Neuronal stem cell (in vitro differentiated cells): ENCODE results near the gene KIAA1958.

Experiments
- DNase-seq: peaks from one replicate; pipeline ENCODE4 v3.0.0-alpha.2; 2013; ENCODE audit warnings: low spot score
- H2AFZ ChIP-seq: one replicate; pipeline ENCODE4 v1.6.1; 2013; ENCODE audit warnings: mild to moderate bottlenecking, low read length, inconsistent platforms
- H2AK5ac ChIP-seq: 2 replicates; pipeline ENCODE4 v1.6.1; 2013; ENCODE audit warnings: low read depth, mild to moderate bottlenecking, inconsistent platforms, low read length, moderate library complexity, mixed read lengths
- H2BK120ac ChIP-seq: 2 replicates; pipeline ENCODE4 v1.6.1; 2013; ENCODE audit warnings: low read depth, mild to moderate bottlenecking, inconsistent platforms, low read length, moderate library complexity, mixed read lengths
- H2BK12ac ChIP-seq: one replicate; pipeline ENCODE4 v1.6.1; 2013; ENCODE audit warnings: low read length, inconsistent platforms
- H2BK15ac ChIP-seq: 2 replicates; pipeline ENCODE4 v1.6.1; 2013; ENCODE audit warnings: mild to moderate bottlenecking, low read length, inconsistent platforms, mixed read lengths
- H2BK5ac ChIP-seq: one replicate; pipeline ENCODE4 v1.6.1; 2013; ENCODE audit warnings: inconsistent platforms, mild to moderate bottlenecking, low read length, moderate library complexity
- H3K14ac ChIP-seq: one replicate; pipeline ENCODE4 v1.6.1; 2013; ENCODE audit warnings: low read length, inconsistent platforms
- H3K18ac ChIP-seq: 2 replicates; pipeline ENCODE4 v1.6.1; 2013; ENCODE audit warnings: low read length, inconsistent platforms
- H3K23ac ChIP-seq: 2 replicates; pipeline ENCODE4 v1.6.1; 2013; ENCODE audit warnings: low read depth, mild to moderate bottlenecking, mixed read lengths, low read length, inconsistent platforms; ENCODE audit not compliant: poor library complexity
- H3K27ac ChIP-seq: replicated peaks from 3 replicates; pipeline ENCODE4 v1.5.1; 2013; ENCODE audit warnings: low read length, inconsistent platforms
- H3K27me3 ChIP-seq, 3 experiments: 2 replicates each; pipeline ENCODE4 v1.6.1; 2013; ENCODE audit warnings: low read length in 3 of 3, mild to moderate bottlenecking in 2 of 3, inconsistent platforms in 1 of 3, low read depth in 1 of 3, mixed read lengths in 1 of 3, moderate library complexity in 1 of 3; ENCODE audit not compliant: control insufficient read depth in 3 of 3, insufficient read depth in 3 of 3
- H3K36me3 ChIP-seq, 2 donors: replicated peaks in 1 of 2; 2 replicates each; pipeline ENCODE4 v1.6.1; 2013; ENCODE audit warnings: low read length in 2 of 2; ENCODE audit not compliant: control insufficient read depth in 2 of 2, insufficient read depth in 2 of 2
- H3K4ac ChIP-seq: 2 replicates; pipeline ENCODE4 v1.6.1; 2013; ENCODE audit warnings: inconsistent platforms, mild to moderate bottlenecking, low read length, moderate library complexity
- H3K4me1 ChIP-seq, 2 donors: 1 replicate in 1 of 2; 2 replicates in 1 of 2; pipeline ENCODE4 v1.6.1; 2013; ENCODE audit warnings: low read length in 2 of 2, low read depth in 1 of 2; ENCODE audit not compliant: control insufficient read depth in 2 of 2, insufficient read depth in 1 of 2
- H3K4me2 ChIP-seq: one replicate; pipeline ENCODE4 v1.6.1; 2013; ENCODE audit warnings: mild to moderate bottlenecking, low read length, inconsistent platforms; ENCODE audit not compliant: insufficient read depth, poor library complexity, severe bottlenecking
- H3K4me3 ChIP-seq, 2 donors: 2 replicates each; pipeline ENCODE4 v1.5.1; 2013; ENCODE audit warnings: low read length in 2 of 2, mild to moderate bottlenecking in 2 of 2, inconsistent platforms in 1 of 2, moderate library complexity in 1 of 2
- H3K79me1 ChIP-seq: one replicate; pipeline ENCODE4 v1.6.1; 2013; ENCODE audit warnings: low read depth, mild to moderate bottlenecking, inconsistent platforms, low read length, moderate library complexity
- H3K9ac ChIP-seq: one replicate; pipeline ENCODE4 v1.6.1; 2013; ENCODE audit warnings: mild to moderate bottlenecking, low read depth, low read length, inconsistent platforms; ENCODE audit not compliant: poor library complexity
- H3K9me3 ChIP-seq, 2 donors: replicated peaks in 1 of 2; 2 replicates each; pipeline versions ENCODE3 to v1.6.1; 2013; ENCODE audit warnings: low read length in 2 of 2, mild to moderate bottlenecking in 2 of 2, inconsistent platforms in 1 of 2, low read depth in 1 of 2, mixed read lengths in 1 of 2, moderate library complexity in 1 of 2; ENCODE audit not compliant: control insufficient read depth in 2 of 2, insufficient read depth in 1 of 2
- H4K8ac ChIP-seq: one replicate; pipeline ENCODE4 v1.6.1; 2013; ENCODE audit warnings: low read depth, mild to moderate bottlenecking, inconsistent platforms, low read length, moderate library complexity
- H4K91ac ChIP-seq: one replicate; pipeline ENCODE4 v1.6.1; 2013; ENCODE audit warnings: low read length, low read depth, mild to moderate bottlenecking, inconsistent platforms; ENCODE audit not compliant: poor library complexity
- WGBS, 2 donors: extraction: QIAGEN DNeasy Blood & Tissue Kit; methylation state at CpG; one replicate each; pipeline ENCODE4 v1.1.7; 2013; ENCODE audit warnings: missing lambda C conversion rate in 2 of 2, mixed read lengths in 1 of 2; ENCODE audit not compliant: insufficient read length in 2 of 2, insufficient replicate concordance in 1 of 2; ENCODE audit errors: extremely low coverage in 2 of 2; 5-methylcytosine and 5-hydroxymethylcytosine counted together

Gene KIAA1958

DNA sequence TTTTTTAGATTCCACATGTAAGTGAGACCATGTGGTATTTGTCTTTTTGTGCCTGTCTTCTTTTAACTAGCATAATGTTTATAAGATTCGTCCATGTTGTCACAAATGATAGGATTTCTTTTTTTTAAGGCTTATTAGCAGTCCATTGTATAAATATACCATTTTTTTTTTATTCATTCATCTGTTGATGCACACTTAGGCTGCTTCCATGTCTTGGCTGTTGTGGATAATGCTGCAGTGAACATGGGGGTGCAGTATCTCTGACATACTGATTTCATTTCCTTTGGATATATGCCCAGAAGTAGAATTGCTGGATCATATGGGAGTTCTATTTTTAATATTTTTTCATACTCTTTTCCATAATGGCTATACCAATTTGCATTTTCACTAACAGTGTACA, 48.7 kb downstream of the KIAA1958 start:
- Histone ChIP-seq H2BK15ac (no peak overlapping the region), H3K14ac (no peak overlapping the region), H3K18ac (no peak overlapping the region), H4K91ac (no peak overlapping the region), H3K79me1 (peaks cover 2% of the 10 kb centered on the region), H2BK12ac (no peak overlapping the region), H3K4ac (no peak overlapping the region), H2BK5ac (no peak overlapping the region), H2AK5ac (no peak overlapping the region), H3K27ac (no peak overlapping the region), H3K27me3 (no peaks in the 10 kb centered on the region), H3K9ac (no peak overlapping the region), H3K4me3 (no peak overlapping the region), H3K9me3 (peaks cover 2 to 24% of the 10 kb centered on the region in 2 donors), H3K4me2 (no peak overlapping the region), H3K4me1 (peaks cover 0 to 2% of the 10 kb centered on the region in 2 donors), H4K8ac (no peak overlapping the region), H3K23ac (no peak overlapping the region), H2AFZ (no peak overlapping the region), H3K36me3 (peaks cover 0 to 30% of the 10 kb centered on the region in 2 donors), H2BK120ac (no peak overlapping the region)
- no CpG with 5 or more reads among the region's 1 CpG for WGBS, 2 donors
- no peak for DNase-seq

DNA sequence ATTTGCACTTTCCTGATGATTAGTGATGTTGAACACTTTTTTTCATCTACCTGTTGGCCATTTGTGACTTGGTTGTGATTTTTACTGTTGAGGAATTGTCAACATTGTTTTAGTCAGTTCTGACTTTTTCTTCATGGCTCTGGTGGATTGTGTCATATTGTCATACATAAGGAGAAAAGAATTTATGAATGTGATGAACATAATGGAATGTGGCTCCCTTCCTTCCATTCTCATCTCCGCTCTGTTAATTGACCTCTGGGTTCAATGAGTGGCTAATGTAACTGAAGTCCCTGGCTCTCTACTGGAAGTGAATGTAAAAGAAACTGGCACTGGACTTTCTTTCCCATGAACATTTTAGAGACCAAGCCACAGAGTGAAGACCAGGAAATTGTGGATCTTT, 49.2 kb downstream of the KIAA1958 start:
- WGBS, 2 donors = no CpG with 5 or more reads among the region's 1 CpG
- no peak overlapping the region for H3K23ac ChIP-seq
- H3K27me3 ChIP-seq = no peaks in the 10 kb centered on the region
- peaks cover 2% of the 10 kb centered on the region for H3K79me1 ChIP-seq
- H2BK12ac ChIP-seq = no peak overlapping the region
- H2BK15ac ChIP-seq = no peak overlapping the region
- DNase-seq = no peak
- H2AK5ac ChIP-seq = no peak overlapping the region
- H3K14ac ChIP-seq = no peak overlapping the region
- no peak overlapping the region for H4K91ac ChIP-seq
- no peak overlapping the region for H2AFZ ChIP-seq
- peaks cover 2 to 24% of the 10 kb centered on the region in 2 donors for H3K9me3 ChIP-seq
- no peak overlapping the region for H3K4ac ChIP-seq
- no peak overlapping the region for H2BK5ac ChIP-seq
- no peak overlapping the region for H3K9ac ChIP-seq
- peaks cover 0 to 2% of the 10 kb centered on the region in 2 donors for H3K4me1 ChIP-seq
- H3K18ac ChIP-seq = no peak overlapping the region
- H3K4me2 ChIP-seq = no peak overlapping the region
- peaks cover 0 to 30% of the 10 kb centered on the region in 2 donors for H3K36me3 ChIP-seq
- H3K27ac ChIP-seq = no peak overlapping the region
- no peak overlapping the region for H4K8ac ChIP-seq
- H3K4me3 ChIP-seq = no peak overlapping the region
- H2BK120ac ChIP-seq = no peak overlapping the region

DNA sequence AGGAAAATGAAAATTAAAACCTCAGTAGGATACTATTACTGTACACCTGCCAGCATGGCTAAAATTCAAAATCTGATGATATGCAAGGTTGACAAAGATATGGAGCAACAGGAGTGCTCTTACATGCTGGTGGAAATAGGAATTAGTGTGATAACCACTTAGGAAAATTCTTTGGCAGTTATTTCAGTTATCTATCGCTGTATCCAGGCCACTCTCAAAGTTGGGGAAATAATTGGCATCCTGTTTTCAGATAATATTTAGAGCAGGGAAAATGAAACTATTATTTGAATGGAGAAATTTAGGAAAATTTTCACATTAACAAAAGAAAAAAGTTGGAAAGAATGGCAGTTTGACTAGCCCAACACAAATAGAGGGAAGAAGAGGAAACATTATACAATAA, 50.9 kb downstream of the KIAA1958 start:
- Histone ChIP-seq H3K27ac (no peak overlapping the region), H3K36me3 (peaks cover 0 to 27% of the 10 kb centered on the region in 2 donors), H4K8ac (no peak overlapping the region), H3K79me1 (peaks cover under 1% of the 10 kb centered on the region), H2BK15ac (no peak overlapping the region), H2BK120ac (no peak overlapping the region), H3K4me3 (no peak overlapping the region), H2BK5ac (no peak overlapping the region), H3K4me2 (no peak overlapping the region), H2AFZ (no peak overlapping the region), H3K14ac (no peak overlapping the region), H3K18ac (no peak overlapping the region), H2AK5ac (no peak overlapping the region), H3K27me3 (no peaks in the 10 kb centered on the region), H3K23ac (no peak overlapping the region), H3K4me1 (no peaks in the 10 kb centered on the region), H3K9me3 (peaks cover 2 to 24% of the 10 kb centered on the region in 2 donors), H3K9ac (no peak overlapping the region), H3K4ac (no peak overlapping the region), H2BK12ac (no peak overlapping the region), H4K91ac (no peak overlapping the region)
- no peak for DNase-seq
- WGBS, 2 donors = no CpG with 5 or more reads among the region's 1 CpG

- no peak overlapping the region for H3K9ac ChIP-seq
- H2BK12ac ChIP-seq = no peak overlapping the region
- no peak overlapping the region for H3K4me3 ChIP-seq
- H4K8ac ChIP-seq = no peak overlapping the region
- H2AFZ ChIP-seq = no peak overlapping the region
- peaks cover 0 to 19% of the 10 kb centered on the region in 2 donors for H3K36me3 ChIP-seq
- no peaks in the 10 kb centered on the region for H3K79me1 ChIP-seq
- no peak overlapping the region for H4K91ac ChIP-seq
- H3K27ac ChIP-seq = no peak overlapping the region
- no peak overlapping the region for H3K14ac ChIP-seq
- H3K4me2 ChIP-seq = no peak overlapping the region
- no peak overlapping the region for H2BK120ac ChIP-seq
- no peak overlapping the region for H2AK5ac ChIP-seq
- no peaks in the 10 kb centered on the region for H3K27me3 ChIP-seq
- no peak overlapping the region for H3K4ac ChIP-seq
- H2BK5ac ChIP-seq = no peak overlapping the region
- no peak for DNase-seq
- WGBS, 2 donors = no CpG with 5 or more reads among the region's 4 CpGs
- H3K4me1 ChIP-seq = peaks cover 0 to 3% of the 10 kb centered on the region in 2 donors
- no peak overlapping the region for H3K18ac ChIP-seq
- H2BK15ac ChIP-seq = no peak overlapping the region
- H3K23ac ChIP-seq = no peak overlapping the region
- peaks cover 2 to 24% of the 10 kb centered on the region in 2 donors for H3K9me3 ChIP-seq
Measured at GRCh38 chr9:112540800-112541199, 54.2 kb downstream of the KIAA1958 start.
